Measurements from ENCODE around the gene PRKAG2. TPM values are rescaled to one million over a fixed set of nuclear protein-coding genes. Genes with fewer than 3 reads are reported as not detected.

PRKAG2 gene
- total and polyA plus RNA-seq, 2 of the 13 experiments (the other 11 are each of a cell fraction or from before 2014, with no cell fraction given), result 0.90 to 1.3 TPM

- Histone ChIP-seq H3K4me2 (ENCODE audit: low read depth, low read length) (peak overlapping the region; percentile 51), H3K79me2 (ENCODE audit: insufficient read depth, low read length) (no peaks in the 10 kb centered on the region), H4K20me1 (ENCODE audit: insufficient read depth, low read length) (no peaks in the 10 kb centered on the region), H3K9ac (ENCODE audit: insufficient read depth, low read depth, low read length) (no peak overlapping the region), H3K4me3 (replicated peaks in 1 of 3; ENCODE audit: insufficient read depth in 1 of 3, low read depth in 2 of 3, low read length in 3 of 3) (peak overlapping the region in 1 of 3 experiments; percentile 43; a peak in 1 of 6 replicates), H2AFZ (ENCODE audit: low read length) (no peak overlapping the region), H3K4me1 (ENCODE audit: insufficient read depth, low read length) (peaks cover 14% of the 10 kb centered on the region), H3K9me3 (ENCODE audit: low read length) (no peaks in the 10 kb centered on the region), H3K27ac (ENCODE audit: extremely low read length, insufficient read depth, low read length) (no peak overlapping the region), H3K27me3 (ENCODE audit: control insufficient read depth in 1 of 2, insufficient read depth in 2 of 2, low read length in 2 of 2) (0 out of 5 replicates have a peak, but pooled peaks cover 0 to 5% of the 10 kb centered on the region in 2 experiments), H3K36me3 (replicated peaks in 1 of 2; ENCODE audit: control insufficient read depth in 1 of 2, insufficient read depth in 2 of 2, low read length in 2 of 2) (no peaks in the 10 kb centered on the region)
- BruUV-seq (replicated peaks), result no TSS peak
- WGBS (ENCODE audit: low lambda C conversion rate), result 24% methylated on average over 10 of the region's 15 CpGs
- intact Hi-C loops (cut with micrococcal nuclease; ENCODE audit: unreplicated experiment) (no loop called here), in situ Hi-C loops (cut with HindIII; ENCODE audit: extremely low pct_ligation_motif_present, low pct_unique_long_range_greater_than_20kb) (no loop called here)
- peak; percentile 13 for DNase-seq (ENCODE audit: low spot score)
- ChIA-PET CTCF (ENCODE audit: low intra/inter-chr PET ratio, low total read pairs) (no interaction called here), POLR2A (no interaction called here)
- peak; percentile 52 for ATAC-seq
- no peak for FAIRE-seq
- TF ChIP-seq PBX2 (CRISPR knock-in tag; IDR thresholded peaks at IDR 0.05) (no peak), AHR (CRISPR knock-in tag; IDR thresholded peaks at IDR 0.05) (no peak), ADNP (CRISPR knock-in tag; IDR thresholded peaks at IDR 0.05) (no peak), BCL6 (CRISPR knock-in tag; IDR thresholded peaks at IDR 0.05) (peak; percentile 68), ATRX (CRISPR knock-in tag; IDR thresholded peaks at IDR 0.05; ENCODE audit: borderline replicate concordance) (no peak), KDM6A (CRISPR knock-in tag; IDR thresholded peaks at IDR 0.05; ENCODE audit: low read depth) (no peak), KAT2B (IDR thresholded peaks at IDR 0.05; ENCODE audit: borderline replicate concordance, low read depth, low read length) (no peak), ATF4 (CRISPR knock-in tag; IDR thresholded peaks at IDR 0.05) (no peak), ZNF234 (CRISPR knock-in tag; conservative IDR thresholded peaks at IDR 0.05) (no peak), NR2F1 (CRISPR knock-in tag; IDR thresholded peaks at IDR 0.05) (peak in 1 of 2 experiments; percentile 24; a peak in 1 of 4 replicates), PAX8 (CRISPR knock-in tag; IDR thresholded peaks at IDR 0.05; ENCODE audit: borderline replicate concordance) (no peak), ZNF44 (CRISPR knock-in tag; IDR thresholded peaks at IDR 0.05) (no peak), YY1 (IDR thresholded peaks at IDR 0.05; ENCODE audit: insufficient read depth, insufficient replicate concordance, low read depth, low read length) (no peak), ZSCAN30 (CRISPR knock-in tag; IDR thresholded peaks at IDR 0.05) (no peak), ELF4 (CRISPR knock-in tag; IDR thresholded peaks at IDR 0.05; ENCODE audit: borderline replicate concordance) (no peak), ZNF329 (CRISPR knock-in tag; IDR thresholded peaks at IDR 0.05; ENCODE audit: low read depth) (no peak), FIP1L1 (IDR thresholded peaks at IDR 0.05; ENCODE audit: borderline replicate concordance, insufficient read depth, low read depth, low read length) (no peak), DMAP1 (CRISPR knock-in tag; IDR thresholded peaks at IDR 0.05) (no peak), ZNF468 (CRISPR knock-in tag; IDR thresholded peaks at IDR 0.05) (no peak), EED (CRISPR knock-in tag; IDR thresholded peaks at IDR 0.05) (no peak), FUBP1 (CRISPR knock-in tag; IDR thresholded peaks at IDR 0.05; ENCODE audit: borderline replicate concordance) (no peak)
Measured at GRCh38 chr7:151801782-151802468, 75.0 kb downstream of the PRKAG2 start.
